ENCODE results near the gene PAGE2B. TPM values are rescaled to one million over a fixed set of nuclear protein-coding genes. Genes with fewer than 3 reads are reported as not detected.

The PAGE2B gene
- polyA plus RNA-seq, 2 donors = 0.49 TPM; not detected in 1

- no peaks in the 10 kb centered on the region for H3K9me3 ChIP-seq (ENCODE audit: control insufficient read depth in 2 of 2, insufficient read depth in 1 of 2, low read depth in 1 of 2, low read length in 1 of 2)
- WGBS, 2 donors = 76 to 91% methylated on average over 7 of the region's 7 CpGs
- H3K4me3 ChIP-seq (ENCODE audit: low read depth in 1 of 2, low read length in 2 of 2) = no peak overlapping the region
- H3K27me3 ChIP-seq (ENCODE audit: control insufficient read depth in 1 of 2, insufficient read depth in 2 of 2, low read length in 2 of 2) = peaks cover 0 to 15% of the 10 kb centered on the region in 2 donors
- no peaks in the 10 kb centered on the region for H3K4me1 ChIP-seq (ENCODE audit: control insufficient read depth in 2 of 2, insufficient read depth in 2 of 2, low read length in 1 of 2)
- no peaks in the 10 kb centered on the region for H3K36me3 ChIP-seq (ENCODE audit: control insufficient read depth in 2 of 2, insufficient read depth in 2 of 2, low read length in 1 of 2)
- H3K27ac ChIP-seq (ENCODE audit: low read depth in 2 of 2, low read length in 1 of 2) = no peak overlapping the region
These were observed 49.1 kb downstream of the PAGE2B start for GRCh38 chrX:55123900-55124299.

- Histone ChIP-seq H3K36me3 (ENCODE audit: control insufficient read depth in 2 of 2, insufficient read depth in 2 of 2, low read length in 1 of 2) (no peaks in the 10 kb centered on the region), H3K9me3 (ENCODE audit: control insufficient read depth in 2 of 2, insufficient read depth in 1 of 2, low read depth in 1 of 2, low read length in 1 of 2) (no peaks in the 10 kb centered on the region), H3K4me3 (ENCODE audit: low read depth in 1 of 2, low read length in 2 of 2) (no peak overlapping the region), H3K4me1 (ENCODE audit: control insufficient read depth in 2 of 2, insufficient read depth in 2 of 2, low read length in 1 of 2) (no peaks in the 10 kb centered on the region), H3K27ac (ENCODE audit: low read depth in 2 of 2, low read length in 1 of 2) (no peak overlapping the region), H3K27me3 (ENCODE audit: control insufficient read depth in 1 of 2, insufficient read depth in 2 of 2, low read length in 2 of 2) (peaks cover 0 to 4% of the 10 kb centered on the region in 2 donors)
- 52 to 54% methylated on average over 2 of the region's 2 CpGs for WGBS, 2 donors
These were observed 52.9 kb downstream of the PAGE2B start for GRCh38 chrX:55127692-55128091.

Other genes starting within 250 kb of the PAGE2B start
- 1 to 10 TPM; 2.9 to 6.0 TPM for gene TRO, start 154.2 kb upstream of the PAGE2B start, polyA plus RNA-seq
- gene PFKFB1, start 80.8 kb upstream of the PAGE2B start, polyA plus RNA-seq = under 1 TPM; 0.11 to 0.26 TPM
- gene APEX2, start 74.7 kb upstream of the PAGE2B start, polyA plus RNA-seq = 10 to 100 TPM in 1 of 2 donors, 1 to 10 TPM in 1; 6.6 to 14.3 TPM
- gene ALAS2, start 44.1 kb upstream of the PAGE2B start, polyA plus RNA-seq = not detected
- gene PAGE2, start 14.0 kb downstream of the PAGE2B start, polyA plus RNA-seq = not detected
- not detected for gene PAGE5, start 145.3 kb downstream of the PAGE2B start, polyA plus RNA-seq
- not detected for gene PAGE3, start 189.9 kb downstream of the PAGE2B start, polyA plus RNA-seq